Pancreas (tissue), 10 donors: ENCODE data around the gene ZMYND19. TPM values are rescaled to one million over a fixed set of nuclear protein-coding genes. Genes with fewer than 3 reads are reported as not detected.
"Not testable (repeated sequence)": the region's sequence is repeated elsewhere in the genome, so short reads cannot be mapped to it uniquely, and the experiment has no call there.

Experiments used
- ATAC-seq, 4 donors: fragments of 200-7000 bp; cut with Tn5 transposase; one replicate each; pipeline versions ENCODE4 v1.8.0 to v1.9.1; 2020; ENCODE audit warnings: mild to moderate bottlenecking in 4 of 4, moderate library complexity in 4 of 4
- DNase-seq, 6 donors: peaks; one replicate each; pipeline ENCODE4 v3.0.0-alpha.2; 2020
- FAIRE-seq: peaks from 2 replicates; lab custom pipeline; 2012; peaks lifted over from hg19 to GRCh38; lab: Jason Lieb, UNC
- H3K27ac ChIP-seq, 4 donors: fragments of 200-600 bp; sonication (generic); 1 replicate in 3 of 4; 2 replicates in 1 of 4; pipeline versions ENCODE4 v1.5.0 to v1.8.0; 2020
- H3K27me3 ChIP-seq, 4 donors: fragments of 200-600 bp; one replicate each; pipeline ENCODE4 v1.8.0; 2021
- H3K36me3 ChIP-seq, 3 donors: fragments of 200-600 bp; sonication (generic) in 1 of 3; one replicate each; pipeline versions ENCODE4 v1.5.0 to v1.8.0; 2020 to 2021
- H3K4me1 ChIP-seq, 3 donors: fragments of 200-600 bp; one replicate each; pipeline ENCODE4 v1.8.0; 2021
- H3K4me3 ChIP-seq, 4 donors: fragments of 200-600 bp; sonication (generic) in 2 of 4; one replicate each; pipeline versions ENCODE4 v1.5.0 to v1.8.0; 2020 to 2021
- H3K9me3 ChIP-seq, 4 donors: fragments of 200-600 bp; one replicate each; pipeline ENCODE4 v1.8.0; 2021
- WGBS, 2 donors: extraction: QIAGEN DNeasy Blood & Tissue Kit; methylation state at CpG; one replicate each; pipeline ENCODE4 v1.1.7; 2013; 5-methylcytosine and 5-hydroxymethylcytosine counted together
- intact Hi-C, 3 donors: fragments of 100-400 bp; cut with DNase I; formaldehyde crosslinking; loops; one replicate each; pipeline versions ENCODE4 v1.11.1 to v1.14.2; 2022
- polyA plus RNA-seq, 2 donors: library from polyadenylated mRNA; stranded (reverse); fragments of 200-250 nt; gene quantifications; one replicate each; pipeline ENCODE4 v1.2.3, GENCODE V29; 2013
- total RNA-seq, 6 donors: library from RNA; stranded (reverse); fragmentation: NEBNext Ultra II Directional in 4 of 6; extraction: Animal tissue kit (Norgen Biotek cat#: 25700) in 4 of 6; gene quantifications; one replicate each; pipeline versions ENCODE4 v1.2.1 to v1.2.4, GENCODE V29; 2021 to 2023
- TF ChIP-seq, protein P1 (sequence below), 4 donors: fragments of 200-600 bp; sonication (generic) in 3 of 4; IDR thresholded peaks; one replicate each; pipeline versions ENCODE4 v1.5.0 to v1.8.0; 2021; ENCODE audit warnings: antibody characterized with exemption in 4 of 4
- donor health status: healthy with polysubstance abuse.
- donor health status: DM: no; HTN: no; CAD: no; lungs with moderate emphysema.
- donor health status: DM: no; HTN: no; CAD: no.
- donor health status: control.
- donor health status: control.
- donor health status: Bipolar disorder and iron deficiency.
- donor health status: DM: yes; HTN: yes; CAD: no.
- donor health status: DM: no; HTN: no; CAD: no.
- donor health status: DM: no; HTN: no; CAD: no.
- donor health status: DM: yes; HTN: yes; CAD: no.

Gene ZMYND19
- total and polyA plus RNA-seq, 8 donors: 6.1 to 18.6 (median 9.5) TPM

DNA sequence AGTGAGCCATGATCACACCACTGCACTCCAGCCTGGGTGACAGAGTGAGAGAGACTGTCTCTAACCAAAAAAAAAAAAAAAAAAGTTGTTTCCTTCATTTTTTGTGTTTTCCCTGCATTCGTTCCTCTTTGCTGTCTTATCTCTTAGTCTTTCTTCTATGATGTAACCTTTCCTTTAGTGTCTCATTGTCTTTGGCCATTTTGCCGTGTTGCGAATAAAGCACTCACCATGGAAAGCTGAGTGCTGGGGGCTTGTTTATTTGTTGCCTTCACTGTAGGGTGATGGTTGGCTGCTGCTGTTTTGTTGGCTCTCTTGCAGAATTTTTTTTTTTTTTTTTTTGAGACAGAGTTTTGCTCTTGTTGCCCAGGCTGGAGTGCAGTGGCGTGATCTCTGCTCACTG is 36.2 kb upstream of the ZMYND19 start:
- H3K4me1 ChIP-seq: peaks cover 0 to 10% (median 0%) of the 10 kb centered on the region in 3 donors

DNA sequence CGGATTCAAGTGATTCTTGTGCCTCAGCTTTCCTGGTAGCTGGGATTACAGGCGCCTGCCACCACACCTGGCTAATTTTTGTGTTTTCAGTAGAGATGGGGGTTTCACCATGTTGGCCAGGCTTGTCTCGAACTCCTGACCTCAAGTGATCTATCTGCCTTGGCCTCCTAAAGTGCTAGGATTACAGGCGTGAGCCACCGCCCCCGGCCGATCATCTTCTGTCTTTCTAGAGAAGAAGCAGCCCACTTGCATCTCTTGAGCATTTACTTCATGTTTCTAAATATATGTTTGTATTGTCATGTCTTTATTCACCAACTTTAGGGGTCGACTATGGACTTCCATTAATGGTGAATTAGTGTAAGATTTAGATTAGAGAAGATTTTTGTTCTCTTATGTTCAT is 31.9 kb upstream of the ZMYND19 start:
- H3K27me3 ChIP-seq, H3K9me3 ChIP-seq, H3K36me3 ChIP-seq, H3K27ac ChIP-seq, FAIRE-seq, DNase-seq, H3K4me3 ChIP-seq, ATAC-seq, intact Hi-C loops: not testable (repeated sequence)
- 87 to 89% methylated on average over 8 of the region's 8 CpGs for WGBS, 2 donors
- peaks cover 15 to 27% (median 16%) of the 10 kb centered on the region in 3 donors for H3K4me1 ChIP-seq

More for the DNA sequence above, 36.2 kb upstream of the ZMYND19 start:
- TF ChIP-seq, protein P1, sequence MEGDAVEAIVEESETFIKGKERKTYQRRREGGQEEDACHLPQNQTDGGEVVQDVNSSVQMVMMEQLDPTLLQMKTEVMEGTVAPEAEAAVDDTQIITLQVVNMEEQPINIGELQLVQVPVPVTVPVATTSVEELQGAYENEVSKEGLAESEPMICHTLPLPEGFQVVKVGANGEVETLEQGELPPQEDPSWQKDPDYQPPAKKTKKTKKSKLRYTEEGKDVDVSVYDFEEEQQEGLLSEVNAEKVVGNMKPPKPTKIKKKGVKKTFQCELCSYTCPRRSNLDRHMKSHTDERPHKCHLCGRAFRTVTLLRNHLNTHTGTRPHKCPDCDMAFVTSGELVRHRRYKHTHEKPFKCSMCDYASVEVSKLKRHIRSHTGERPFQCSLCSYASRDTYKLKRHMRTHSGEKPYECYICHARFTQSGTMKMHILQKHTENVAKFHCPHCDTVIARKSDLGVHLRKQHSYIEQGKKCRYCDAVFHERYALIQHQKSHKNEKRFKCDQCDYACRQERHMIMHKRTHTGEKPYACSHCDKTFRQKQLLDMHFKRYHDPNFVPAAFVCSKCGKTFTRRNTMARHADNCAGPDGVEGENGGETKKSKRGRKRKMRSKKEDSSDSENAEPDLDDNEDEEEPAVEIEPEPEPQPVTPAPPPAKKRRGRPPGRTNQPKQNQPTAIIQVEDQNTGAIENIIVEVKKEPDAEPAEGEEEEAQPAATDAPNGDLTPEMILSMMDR (IDR thresholded peaks at IDR 0.05): no peak
- H3K36me3 ChIP-seq: no peaks in the 10 kb centered on the region
- no peaks in the 10 kb centered on the region for H3K27me3 ChIP-seq
- FAIRE-seq: no peak
- H3K4me3 ChIP-seq: no peak overlapping the region
- no peak overlapping the region for H3K27ac ChIP-seq
- no peak for ATAC-seq
- DNase-seq: no peak
- no peaks in the 10 kb centered on the region for H3K9me3 ChIP-seq
- 84 to 92% methylated on average over 4 of the region's 4 CpGs for WGBS, 2 donors
- intact Hi-C loops: no loop called here

DNA sequence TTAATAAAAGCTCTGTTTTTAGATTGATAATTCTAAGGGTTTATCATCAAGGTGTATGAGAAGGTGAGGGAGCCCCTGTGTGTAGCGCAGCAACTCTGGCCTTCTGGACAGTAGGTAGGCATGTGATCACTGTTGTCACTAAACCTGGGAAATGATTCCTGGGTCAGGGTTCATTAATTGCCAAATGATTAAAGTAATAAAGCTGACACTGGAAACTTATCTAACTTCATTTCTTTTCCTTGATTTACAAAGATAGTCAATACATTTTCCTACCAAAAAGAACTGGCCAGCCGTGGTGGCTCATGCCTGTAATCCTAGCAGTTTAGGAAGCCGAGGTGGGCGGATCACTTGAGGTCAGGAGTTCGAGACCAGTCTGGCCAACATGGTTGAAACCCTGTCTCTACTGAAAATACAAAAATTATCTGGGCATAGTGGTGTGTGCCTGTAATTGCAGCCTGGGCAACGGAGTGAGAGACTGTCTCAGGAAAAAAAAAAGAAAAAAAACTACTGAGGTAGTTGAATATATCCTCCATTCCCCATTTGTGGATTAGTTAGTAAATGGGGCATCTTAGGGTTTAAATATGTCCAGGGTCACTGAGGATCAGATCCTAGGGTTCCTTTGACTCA is 30.9 kb upstream of the ZMYND19 start:
- H3K9me3 ChIP-seq: no peaks in the 10 kb centered on the region
- TF ChIP-seq, protein P1 (IDR thresholded peaks at IDR 0.05): peak in 2 of 4 donors; percentile 14 to 17
- H3K27me3 ChIP-seq: no peaks in the 10 kb centered on the region
- DNase-seq: no peak
- intact Hi-C loops: no loop called here
- H3K4me3 ChIP-seq: no peak overlapping the region
- H3K27ac ChIP-seq: no peak overlapping the region
- no peak for ATAC-seq
- no peaks in the 10 kb centered on the region for H3K36me3 ChIP-seq
- peaks cover 15 to 28% (median 16%) of the 10 kb centered on the region in 3 donors for H3K4me1 ChIP-seq
- FAIRE-seq: no peak
- 59 to 72% methylated on average over 6 of the region's 6 CpGs for WGBS, 2 donors

DNA sequence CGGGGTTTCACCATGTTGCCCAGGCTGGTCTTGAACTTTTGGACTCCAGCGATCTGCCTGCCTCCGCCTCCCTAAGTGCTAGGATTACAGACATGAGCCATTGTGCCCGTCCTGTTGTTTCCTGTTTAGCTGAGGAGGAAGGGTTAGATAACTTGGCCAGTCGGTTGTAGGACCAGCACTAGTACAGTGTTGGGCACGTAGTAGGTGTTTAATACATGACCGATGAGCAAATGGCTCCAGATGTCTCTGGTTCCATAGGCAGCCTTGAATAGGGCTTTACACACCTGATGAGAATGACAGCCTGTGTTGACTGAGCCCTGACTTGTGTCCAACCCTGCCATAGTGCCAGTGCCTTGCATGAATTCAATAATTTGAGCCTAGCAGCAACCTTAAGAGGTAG is 30.3 kb upstream of the ZMYND19 start:
- TF ChIP-seq, protein P1 (IDR thresholded peaks at IDR 0.05): no peak
- no peak for FAIRE-seq
- H3K27ac ChIP-seq: no peak overlapping the region
- peak overlapping the region in 1 of 4 donors; percentile 75 for H3K4me3 ChIP-seq
- intact Hi-C loops: no loop called here
- peaks cover 15 to 28% (median 16%) of the 10 kb centered on the region in 3 donors for H3K4me1 ChIP-seq
- WGBS, 2 donors: 56 to 61% methylated on average over 7 of the region's 7 CpGs
- H3K9me3 ChIP-seq: no peaks in the 10 kb centered on the region
- no peak for DNase-seq
- no peak for ATAC-seq
- no peaks in the 10 kb centered on the region for H3K36me3 ChIP-seq
- H3K27me3 ChIP-seq: no peaks in the 10 kb centered on the region

DNA sequence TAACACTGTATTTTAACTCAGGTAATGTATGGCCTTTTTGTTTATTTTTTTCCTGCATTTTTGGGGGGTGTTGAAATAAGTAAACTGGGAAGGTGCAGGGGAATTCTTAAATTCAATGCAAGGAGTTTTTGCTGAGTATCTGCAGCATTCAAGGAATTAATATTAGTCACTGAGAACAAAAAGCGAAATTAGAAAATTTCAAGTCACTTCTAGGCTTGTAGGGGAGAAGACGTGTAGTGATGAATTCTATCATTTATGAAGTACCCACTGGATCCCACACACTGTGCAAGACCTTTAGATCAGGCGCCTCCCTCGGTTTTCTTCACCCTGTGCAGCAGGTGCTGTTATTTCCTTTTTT is 29.7 kb upstream of the ZMYND19 start:
- peak overlapping the region in 2 of 4 donors; percentile 58 to 62 for H3K27ac ChIP-seq

More for the DNA sequence above, 29.7 kb upstream of the ZMYND19 start:
- ATAC-seq: no peak
- TF ChIP-seq, protein P1 (IDR thresholded peaks at IDR 0.05): no peak
- Histone ChIP-seq H3K27me3 (no peaks in the 10 kb centered on the region), H3K4me1 (peaks cover 15 to 28% (median 16%) of the 10 kb centered on the region in 3 donors), H3K4me3 (peak overlapping the region in 3 of 4 donors; percentile 53 to 84 (median 75)), H3K9me3 (no peaks in the 10 kb centered on the region), H3K36me3 (peaks cover 0 to 2% (median 0%) of the 10 kb centered on the region in 3 donors)
- WGBS, 2 donors: 53 to 62% methylated on average over 4 of the region's 4 CpGs
- intact Hi-C loops: no loop called here
- no peak for DNase-seq
- FAIRE-seq: no peak
